Activated naive CD4-positive, alpha-beta T cell treated with anti-CD3 and anti-CD28 coated beads, Interleukin-2, amount 50 U/mL, for 72 hours (primary cell): ENCODE data around the gene ANAPC1. TPM values are rescaled to one million over a fixed set of nuclear protein-coding genes. Genes with fewer than 3 reads are reported as not detected.
"Not testable (repeated sequence)": the region's sequence is repeated elsewhere in the genome, so short reads cannot be mapped to it uniquely, and the experiment has no call there.

Source experiments
- ATAC-seq, 2 donors: fragments of 150-1000 bp; cut with Tn5 transposase; 2 replicates each; pipeline ENCODE4 v1.10.0; 2021; ENCODE audit warnings: mild to moderate bottlenecking in 2 of 2, moderate library complexity in 2 of 2
- DNase-seq, 2 donors: peaks; one replicate each; pipeline ENCODE4 v3.0.0; 2021 to 2022; ENCODE audit warnings: low spot score in 2 of 2
- H3K27ac Mint-ChIP-seq, 2 donors: one replicate each; pipeline ENCODE4 v1.8.0; 2022; ENCODE audit warnings: mild to moderate bottlenecking in 2 of 2, mixed read lengths in 2 of 2
- H3K36me3 Mint-ChIP-seq, 2 donors: one replicate each; pipeline ENCODE4 v1.8.0; 2022; ENCODE audit warnings: mixed read lengths in 2 of 2
- H3K9me3 Mint-ChIP-seq, 2 donors: one replicate each; pipeline ENCODE4 v1.8.0; 2022; ENCODE audit warnings: mixed read lengths in 2 of 2
- total RNA-seq, 2 donors: library from RNA; stranded (reverse); gene quantifications; one replicate each; pipeline ENCODE4 v1.2.3, GENCODE V29; 2022

Gene ANAPC1
- total RNA-seq, 2 donors from 2014 or later, result 70.2 to 136 TPM

DNA sequence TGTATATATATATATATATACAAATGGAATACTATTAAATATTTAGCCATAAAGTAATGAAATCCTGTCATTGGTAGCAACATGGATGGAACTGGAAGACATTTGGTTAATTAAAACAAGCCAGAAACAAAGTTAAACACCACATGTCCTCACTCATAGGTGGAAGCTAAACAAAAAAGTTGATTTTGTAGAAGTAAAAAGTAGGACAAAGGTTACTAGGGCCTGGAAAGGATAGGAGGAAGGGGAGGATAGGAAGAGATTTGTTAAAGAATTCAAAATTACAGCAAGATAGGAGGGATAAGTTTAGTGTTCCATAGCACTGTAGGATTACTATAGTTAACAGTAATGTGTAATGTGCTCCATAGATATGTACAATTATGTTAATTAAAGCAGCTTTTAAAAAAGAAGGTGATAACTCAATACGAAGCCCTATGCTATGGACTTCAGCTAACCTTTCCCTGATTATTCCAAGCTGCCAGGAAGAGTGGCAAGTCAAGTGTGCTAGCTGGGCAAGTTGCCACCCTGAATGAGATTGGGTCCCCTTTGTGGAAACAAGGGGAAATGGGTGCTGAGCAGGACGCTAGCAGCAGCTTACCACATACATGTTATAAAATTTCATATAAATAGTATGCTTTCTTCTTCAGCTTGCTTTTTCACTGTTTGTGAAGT is 26.8 kb upstream of the ANAPC1 start:
- no peak overlapping the region for H3K27ac Mint-ChIP-seq
- ATAC-seq (no peak), DNase-seq (no peak)
- no peaks in the 10 kb centered on the region for H3K9me3 Mint-ChIP-seq
- H3K36me3 Mint-ChIP-seq, result no peaks in the 10 kb centered on the region

DNA sequence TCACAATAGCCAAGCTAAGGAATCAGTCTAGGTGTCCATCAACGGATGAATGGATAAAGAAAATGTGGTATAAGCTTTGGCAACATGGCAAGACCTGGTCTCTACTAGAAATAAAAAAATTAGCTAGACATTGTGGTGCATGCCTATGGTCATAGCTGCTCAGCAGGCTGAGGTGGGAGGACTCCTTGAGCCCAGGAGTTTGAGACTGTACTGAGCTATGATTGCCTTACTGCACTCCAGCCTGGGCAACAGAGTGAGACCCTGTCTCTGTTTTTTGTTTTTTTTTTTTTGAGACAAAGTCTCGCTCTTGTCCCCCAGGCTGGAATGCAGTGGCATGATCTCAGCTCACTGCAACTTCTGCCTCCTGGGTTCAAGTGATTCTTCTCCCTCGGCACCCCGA is 26.0 kb upstream of the ANAPC1 start:
- H3K9me3 Mint-ChIP-seq, DNase-seq, ATAC-seq, H3K27ac Mint-ChIP-seq, H3K36me3 Mint-ChIP-seq: not testable (repeated sequence)

DNA sequence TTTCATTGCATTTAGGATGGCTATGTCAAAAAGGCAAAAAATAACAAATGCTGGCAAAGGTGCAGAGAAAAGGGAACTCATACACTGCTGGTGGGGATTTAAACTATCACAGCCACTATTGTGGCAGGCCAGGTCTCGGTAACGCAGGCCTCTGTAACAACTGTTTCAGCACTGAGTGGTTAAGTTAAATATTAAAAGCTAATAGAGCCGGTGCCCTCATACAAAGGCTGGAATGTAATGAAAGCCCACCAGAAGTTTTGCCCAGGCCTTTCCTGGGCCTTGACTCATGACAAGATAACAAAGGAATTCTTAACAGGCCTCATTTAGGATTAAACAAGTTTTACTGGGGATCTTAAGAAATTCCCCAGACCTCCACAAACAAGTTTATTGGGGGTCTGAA is 25.1 kb upstream of the ANAPC1 start:
- DNase-seq (no peak), ATAC-seq (no peak)
- no peaks in the 10 kb centered on the region for H3K36me3 Mint-ChIP-seq
- H3K27ac Mint-ChIP-seq, result no peak overlapping the region
- H3K9me3 Mint-ChIP-seq, result no peaks in the 10 kb centered on the region

DNA sequence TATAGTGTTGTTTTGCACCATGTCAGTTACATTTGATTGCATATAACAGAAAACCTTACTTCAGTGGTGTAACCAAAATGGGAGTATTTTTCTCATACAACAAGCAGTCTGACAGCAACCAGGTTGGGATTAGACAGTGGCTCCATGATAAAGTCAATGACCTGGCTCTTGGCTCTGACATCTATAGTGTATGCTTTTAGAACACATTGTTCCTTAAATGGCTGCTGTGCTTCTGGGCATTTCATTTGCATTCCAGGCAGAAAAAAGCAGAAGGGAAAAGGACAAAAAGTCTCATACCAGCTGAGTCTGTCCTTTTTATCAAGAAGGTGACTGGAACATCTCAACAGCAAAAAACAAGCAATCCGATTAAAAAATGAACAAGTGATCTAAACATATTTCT is 24.6 kb upstream of the ANAPC1 start:
- H3K9me3 Mint-ChIP-seq, result no peaks in the 10 kb centered on the region
- DNase-seq (no peak), ATAC-seq (no peak)
- H3K36me3 Mint-ChIP-seq, result no peaks in the 10 kb centered on the region
- H3K27ac Mint-ChIP-seq, result no peak overlapping the region

DNA sequence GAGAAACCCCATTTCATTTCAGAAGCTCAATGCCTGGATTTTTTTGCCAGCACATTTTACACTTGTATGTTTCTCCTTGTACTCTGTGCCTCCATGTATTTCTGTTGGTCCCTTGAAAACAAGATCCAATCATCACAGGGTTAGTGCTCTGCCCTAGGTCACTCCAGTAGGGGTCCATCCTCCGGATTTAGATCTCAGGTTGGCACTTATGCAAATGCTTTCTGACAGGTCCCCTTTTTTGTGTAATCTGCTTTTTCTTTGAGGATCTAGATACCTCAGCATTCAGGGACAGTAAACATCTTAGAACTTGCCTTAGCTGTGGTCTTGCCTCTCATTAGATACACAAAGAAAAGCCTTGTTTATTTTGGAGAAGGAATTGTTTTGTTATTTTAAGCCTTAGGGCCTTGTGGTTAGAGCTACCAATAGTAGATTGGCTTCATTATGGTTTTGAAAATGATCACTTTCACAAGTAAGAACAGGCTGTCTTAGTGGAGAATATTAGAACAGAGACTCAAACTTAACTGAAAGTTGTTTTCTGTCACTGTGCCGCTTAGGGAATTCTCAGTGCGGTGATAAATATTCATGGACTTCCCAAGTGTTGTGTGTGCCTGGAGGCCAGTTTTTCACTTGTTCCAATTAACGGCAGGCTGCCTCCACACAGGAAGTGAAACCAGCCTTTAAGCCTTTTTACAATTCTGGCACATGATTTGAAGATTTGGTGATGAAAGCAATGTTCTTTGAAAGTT is 22.2 kb upstream of the ANAPC1 start:
- Mint-ChIP-seq H3K27ac (no peak overlapping the region), H3K36me3 (no peaks in the 10 kb centered on the region), H3K9me3 (no peaks in the 10 kb centered on the region)
- DNase-seq (no peak), ATAC-seq (no peak)

DNA sequence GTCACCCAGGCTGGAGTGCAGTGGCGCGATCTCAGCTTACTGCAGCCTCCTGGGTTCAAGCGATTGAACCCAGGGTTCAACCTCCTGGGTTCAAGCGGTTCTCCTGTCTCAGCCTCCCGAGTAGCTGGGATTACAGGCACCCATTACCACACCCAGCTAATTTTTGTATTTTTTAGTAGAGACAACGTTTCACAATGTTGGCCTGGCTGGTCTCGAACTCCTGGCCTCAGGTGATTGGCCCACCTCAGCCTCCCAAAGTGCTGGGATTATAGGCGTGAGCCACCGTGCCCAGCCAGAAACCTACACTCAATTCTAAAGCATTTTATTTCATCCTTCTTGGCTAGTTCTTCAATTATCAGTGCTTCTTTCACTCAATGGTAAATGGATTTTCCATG is 21.5 kb upstream of the ANAPC1 start:
- H3K27ac Mint-ChIP-seq, DNase-seq, ATAC-seq, H3K9me3 Mint-ChIP-seq, H3K36me3 Mint-ChIP-seq: not testable (repeated sequence)

DNA sequence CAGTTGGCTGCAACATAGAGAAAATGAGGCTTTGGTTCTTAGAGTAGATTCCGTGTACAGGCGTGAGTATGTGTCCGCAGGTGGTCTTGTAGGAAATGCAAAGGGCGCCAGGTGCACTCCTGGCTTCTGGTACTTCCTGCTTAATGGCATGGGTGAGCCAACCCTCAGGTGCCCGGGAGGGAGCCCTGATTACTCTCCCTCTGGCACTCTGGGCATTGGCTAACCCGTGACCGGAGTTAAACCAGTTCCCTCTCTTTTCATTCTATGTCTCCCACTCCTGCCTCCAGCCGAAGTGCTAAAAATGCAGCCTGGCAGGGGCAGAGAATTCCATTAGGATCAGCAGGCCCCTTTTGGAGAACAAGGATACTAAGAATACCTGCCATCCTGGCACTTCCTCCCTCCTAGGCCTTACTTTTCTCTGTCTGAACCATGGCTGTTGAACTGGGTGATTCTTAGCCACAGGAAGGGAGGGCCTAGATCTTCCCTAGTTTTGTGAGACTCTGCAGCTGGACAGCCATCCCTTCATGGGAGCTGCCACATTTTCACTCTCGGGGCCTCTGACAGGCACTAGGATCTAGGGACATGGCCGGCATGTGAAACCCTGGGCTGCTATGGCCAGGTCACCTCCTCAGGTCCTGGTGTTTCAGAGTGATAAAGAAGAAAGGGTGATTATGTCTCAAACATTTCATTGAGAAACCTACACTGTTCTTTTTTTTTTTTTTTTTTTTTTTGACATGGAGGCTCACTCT is 20.9 kb upstream of the ANAPC1 start:
- no peak overlapping the region for H3K27ac Mint-ChIP-seq
- ATAC-seq, result no peak

DNA sequence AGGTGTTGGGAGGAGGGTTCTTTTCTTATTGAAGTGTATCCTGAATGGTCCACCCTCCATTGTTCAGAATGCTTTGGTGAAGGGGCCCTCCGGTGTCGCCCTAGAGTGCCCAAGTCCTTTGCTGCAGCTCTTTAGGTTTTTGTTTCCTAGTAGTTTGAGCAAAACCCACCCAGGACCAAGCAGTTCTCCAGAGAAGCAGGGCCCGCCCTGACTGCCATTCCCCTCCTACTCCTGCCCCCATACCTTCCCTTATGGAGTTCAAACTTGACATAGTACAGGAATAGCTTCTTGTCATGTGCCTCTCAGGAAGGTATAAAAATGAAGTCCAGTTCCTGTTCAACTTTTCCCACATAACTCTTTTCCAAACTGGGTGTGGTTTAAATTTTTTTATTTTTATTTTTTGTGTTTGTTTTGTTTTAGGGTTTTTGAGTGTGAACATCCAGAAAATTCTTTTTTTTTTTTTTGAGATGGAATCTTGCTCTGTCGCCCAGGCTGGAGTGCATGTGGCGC is 20.0 kb upstream of the ANAPC1 start:
- DNase-seq, result no peak
- Mint-ChIP-seq H3K27ac (no peak overlapping the region), H3K9me3 (no peaks in the 10 kb centered on the region), H3K36me3 (no peaks in the 10 kb centered on the region)
- no peak for ATAC-seq

More for the DNA sequence above, 20.9 kb upstream of the ANAPC1 start:
- Mint-ChIP-seq H3K36me3 (no peaks in the 10 kb centered on the region), H3K9me3 (no peaks in the 10 kb centered on the region)
- no peak for DNase-seq

DNA sequence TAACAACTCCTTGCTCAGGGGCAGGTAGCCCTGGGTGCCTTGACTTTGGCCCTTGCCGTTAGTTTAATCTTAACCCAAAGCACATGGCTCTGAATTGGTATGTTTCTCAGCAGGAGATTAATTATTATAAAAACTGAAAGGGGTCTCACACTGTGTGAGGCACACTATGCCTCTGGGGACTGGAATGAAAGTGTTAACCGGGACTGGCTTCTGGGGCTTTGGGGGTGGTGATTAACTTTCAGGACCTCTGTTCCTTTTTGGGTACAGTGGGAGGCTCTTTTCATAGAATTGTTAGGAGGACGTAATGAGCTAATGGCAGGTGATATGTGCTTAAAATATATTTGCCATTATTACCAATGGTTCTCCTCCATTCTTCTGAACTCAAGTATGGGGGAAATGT is 19.5 kb upstream of the ANAPC1 start:
- DNase-seq (no peak), ATAC-seq (no peak)
- H3K36me3 Mint-ChIP-seq, result no peaks in the 10 kb centered on the region
- no peak overlapping the region for H3K27ac Mint-ChIP-seq
- H3K9me3 Mint-ChIP-seq, result no peaks in the 10 kb centered on the region

DNA sequence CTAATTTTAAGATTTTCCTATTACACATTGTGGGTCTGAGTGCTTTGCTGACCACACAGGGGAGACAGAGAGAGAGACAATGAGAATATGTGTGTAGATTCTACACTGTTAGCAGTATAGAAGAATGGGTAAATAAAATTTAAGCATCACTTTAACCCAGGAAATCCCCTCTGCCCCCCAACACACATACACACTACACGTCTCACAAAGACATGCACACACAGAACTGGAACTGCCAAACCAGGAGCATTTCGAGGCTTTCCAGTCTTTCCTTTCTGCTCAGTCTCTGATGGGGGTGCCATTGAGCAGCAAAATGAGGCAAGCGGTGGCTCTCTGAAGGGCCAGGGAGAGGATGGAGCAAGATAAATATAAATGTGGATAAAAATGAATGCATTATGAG is 16.9 kb upstream of the ANAPC1 start:
- H3K9me3 Mint-ChIP-seq, result no peaks in the 10 kb centered on the region
- ATAC-seq, result no peak
- no peak for DNase-seq
- no peak overlapping the region for H3K27ac Mint-ChIP-seq
- no peaks in the 10 kb centered on the region for H3K36me3 Mint-ChIP-seq

DNA sequence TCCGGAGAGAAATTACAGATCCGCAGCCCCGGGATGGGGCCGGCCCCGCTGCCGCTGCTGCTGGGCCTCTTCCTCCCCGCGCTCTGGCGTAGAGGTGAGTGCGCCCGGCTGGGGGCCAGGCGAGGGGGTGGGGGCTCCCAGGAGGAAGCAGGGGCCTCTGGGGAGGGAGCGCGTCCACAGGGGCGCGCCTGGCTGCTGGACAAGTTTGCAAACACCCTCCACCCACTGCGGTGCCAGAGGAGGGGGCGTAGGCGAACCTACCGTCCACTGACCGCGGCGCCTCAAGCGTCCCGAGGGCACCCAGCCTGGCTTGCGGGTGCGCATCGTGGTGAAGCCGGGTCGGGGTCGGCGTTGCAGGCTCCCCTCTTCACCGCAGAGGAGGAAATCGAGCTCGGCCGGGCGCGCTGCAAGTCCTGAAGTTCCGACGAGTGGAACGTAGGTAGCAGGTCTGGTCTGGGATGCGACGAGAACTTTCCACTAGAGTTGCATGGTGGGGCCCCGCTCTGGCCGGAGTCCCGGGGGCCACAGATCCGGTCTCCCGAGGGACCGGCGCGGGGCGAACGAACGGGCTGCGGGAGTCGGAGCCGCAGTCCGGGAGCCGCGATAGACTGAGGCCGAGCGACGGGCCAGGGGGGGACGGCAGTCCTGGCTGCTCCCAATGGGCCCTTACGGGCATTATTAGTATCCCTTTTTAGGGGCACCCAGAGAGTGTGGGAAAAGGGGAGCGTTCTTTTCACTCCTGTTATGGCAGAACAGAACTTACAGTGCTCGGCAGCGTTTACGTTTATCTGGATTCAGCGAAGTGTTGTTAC is 14.9 kb upstream of the ANAPC1 start:
- H3K36me3 Mint-ChIP-seq, result no peaks in the 10 kb centered on the region
- H3K9me3 Mint-ChIP-seq, result no peaks in the 10 kb centered on the region
- ATAC-seq (peak; percentile 20 to 28), DNase-seq (peak in 1 of 2 donors; percentile 25)
- no peak overlapping the region for H3K27ac Mint-ChIP-seq

DNA sequence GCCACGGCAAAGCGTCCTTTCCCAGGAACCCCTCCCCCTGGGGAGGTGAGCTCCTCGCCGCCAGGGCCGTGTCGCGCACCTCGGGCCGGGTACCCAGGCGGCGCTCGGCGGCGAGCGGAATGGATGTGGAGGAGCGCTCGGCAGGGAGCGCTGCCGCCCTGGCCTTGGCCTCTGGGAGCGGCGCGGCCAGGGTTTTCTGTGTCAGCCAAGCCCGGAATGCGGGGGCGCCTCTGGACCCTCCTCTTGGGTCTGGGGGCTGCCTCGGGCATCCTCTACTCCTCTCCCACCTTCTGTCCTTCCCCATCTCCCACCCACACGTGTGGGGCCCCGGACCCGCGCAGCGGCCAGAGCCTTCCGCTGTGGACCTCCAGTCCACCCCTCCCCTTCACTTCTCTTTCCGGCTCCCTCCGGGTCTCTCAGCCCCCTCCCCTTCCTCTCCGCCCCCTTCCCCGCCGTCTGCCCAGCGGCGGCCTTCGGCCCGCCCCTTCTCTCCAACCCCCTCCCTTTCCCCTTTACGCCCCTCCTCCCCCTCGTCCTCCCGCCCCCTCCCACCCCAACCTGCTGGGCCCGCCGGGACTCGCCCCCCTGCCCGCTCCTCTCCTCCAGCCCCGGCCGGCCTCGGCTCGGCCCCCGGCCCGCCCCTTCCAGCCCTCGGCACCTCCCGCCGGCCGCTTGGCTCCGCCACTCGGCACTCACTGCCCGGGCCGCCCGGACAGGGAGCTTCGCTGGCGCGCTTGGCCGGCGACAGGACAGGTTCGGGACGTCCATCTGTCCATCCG is 14.1 kb upstream of the ANAPC1 start, which contains the start of gene MERTK:
TSS of gene MERTK (plus strand) at position 684 of the 779 bp plus-strand sequence. CDS start 129 bp downstream, outside the sequence.
- no peaks in the 10 kb centered on the region for H3K9me3 Mint-ChIP-seq
- DNase-seq (peak; percentile 61 to 78), ATAC-seq (peak; percentile 88 to 93)
- H3K36me3 Mint-ChIP-seq, result no peaks in the 10 kb centered on the region
- peak within 1 kb of the TSS in 1 of 2 donors; percentile 33 for H3K27ac Mint-ChIP-seq

DNA sequence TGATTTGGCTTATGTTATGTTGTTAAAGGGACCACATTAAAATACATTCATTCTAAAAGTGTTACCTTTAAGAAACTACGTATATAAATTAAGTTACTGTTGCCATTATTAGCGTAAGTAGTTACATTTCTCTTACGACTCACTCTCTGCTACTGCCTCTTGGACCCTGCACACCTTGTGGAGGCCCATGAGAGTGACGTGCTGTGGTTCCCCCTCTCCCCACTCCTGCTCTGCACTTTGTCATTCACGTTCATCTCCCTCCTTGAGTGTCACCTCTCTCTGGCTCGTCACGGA is 13.6 kb upstream of the ANAPC1 start:
- no peaks in the 10 kb centered on the region for H3K36me3 Mint-ChIP-seq
- ATAC-seq (no peak), DNase-seq (no peak)
- H3K9me3 Mint-ChIP-seq, result no peaks in the 10 kb centered on the region
- peak overlapping the region in 1 of 2 donors; percentile 33 for H3K27ac Mint-ChIP-seq

DNA sequence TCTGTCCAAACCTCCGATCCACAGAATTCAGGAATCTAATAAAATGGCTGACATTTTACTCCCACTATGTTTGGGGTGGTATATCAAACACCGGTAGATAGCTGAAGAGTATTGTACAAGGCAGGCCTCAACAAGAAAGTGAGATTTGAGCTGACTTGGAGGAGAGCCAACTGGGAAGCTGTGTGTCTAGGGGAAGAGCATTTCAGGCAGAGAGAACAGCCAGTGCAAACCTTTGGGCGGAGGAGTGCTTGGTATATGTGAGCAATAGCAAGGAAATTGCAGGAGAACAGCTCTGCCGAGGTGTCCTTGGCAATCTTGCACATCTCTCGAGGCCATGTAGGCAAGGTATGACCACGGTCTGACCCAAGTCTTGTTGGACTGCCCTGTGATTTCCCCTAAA is 12.6 kb upstream of the ANAPC1 start:
- DNase-seq (no peak), ATAC-seq (no peak)
- H3K27ac Mint-ChIP-seq, result no peak overlapping the region
- H3K9me3 Mint-ChIP-seq, result no peaks in the 10 kb centered on the region
- H3K36me3 Mint-ChIP-seq, result no peaks in the 10 kb centered on the region

DNA sequence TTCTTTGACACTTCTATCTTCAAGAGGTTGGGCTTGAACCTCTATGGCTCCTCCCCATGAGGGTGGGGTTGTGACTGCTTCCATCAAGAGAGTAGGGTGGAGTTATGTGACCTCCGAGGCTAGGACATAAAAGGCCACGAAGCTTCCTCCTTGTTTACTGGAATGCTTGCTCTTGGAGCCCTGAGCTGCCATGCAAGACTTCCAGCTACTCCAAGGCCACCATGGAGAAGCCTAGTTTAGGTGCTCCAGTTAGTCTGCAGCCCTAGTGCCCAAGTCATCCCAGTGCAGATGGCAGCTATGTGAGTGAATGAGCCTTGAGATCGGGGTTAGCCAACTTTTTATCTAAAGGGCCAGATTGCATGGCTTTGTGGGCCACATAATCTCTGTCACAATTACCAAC is 12.0 kb upstream of the ANAPC1 start:
- Mint-ChIP-seq H3K36me3 (no peaks in the 10 kb centered on the region), H3K9me3 (no peaks in the 10 kb centered on the region), H3K27ac (no peak overlapping the region)
- ATAC-seq (no peak), DNase-seq (no peak)

DNA sequence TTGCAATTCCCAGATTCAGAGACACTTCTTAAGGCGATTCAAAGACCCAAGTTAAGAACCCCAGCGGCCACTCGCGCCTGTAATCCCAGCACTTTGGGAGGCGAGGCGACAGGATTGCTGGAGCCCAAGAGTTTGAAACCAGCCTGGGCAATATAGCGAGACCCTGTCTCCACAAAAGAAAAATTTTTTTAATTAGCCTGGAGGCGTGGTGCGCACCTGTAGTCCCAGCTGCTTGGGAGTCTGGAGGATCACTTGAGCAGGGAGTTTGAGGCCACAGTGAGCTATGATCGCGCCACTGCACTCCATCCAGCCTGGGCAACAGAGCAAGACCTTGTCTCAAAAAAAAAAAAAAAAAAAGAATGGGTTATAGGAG is 585 bp upstream of the ANAPC1 start:
- no peaks in the 10 kb centered on the region for H3K9me3 Mint-ChIP-seq
- ATAC-seq (peak; percentile 1 to 4), DNase-seq (no peak)
- H3K27ac Mint-ChIP-seq, result peak overlapping the region; percentile 95 to 96
- peaks cover 8 to 13% of the 10 kb centered on the region in 2 donors for H3K36me3 Mint-ChIP-seq
